GM19397 (cell line): ENCODE measurements around the gene TXLNG.
"Not testable (repeated sequence)": the region's sequence is repeated elsewhere in the genome, so short reads cannot be mapped to it uniquely, and the experiment has no call there.

Experiments used
- ATAC-seq: cut with Tn5 transposase; IDR thresholded peaks from one replicate; pipeline ENCODE4 v1.9.1; 2021; ENCODE audit warnings: mild to moderate bottlenecking, moderate library complexity; ENCODE audit not compliant: unreplicated experiment

TXLNG gene

GRCh38 chrX:16838202-16839066 is 52.2 kb downstream of the TXLNG start:
- ATAC-seq: no peak

DNA sequence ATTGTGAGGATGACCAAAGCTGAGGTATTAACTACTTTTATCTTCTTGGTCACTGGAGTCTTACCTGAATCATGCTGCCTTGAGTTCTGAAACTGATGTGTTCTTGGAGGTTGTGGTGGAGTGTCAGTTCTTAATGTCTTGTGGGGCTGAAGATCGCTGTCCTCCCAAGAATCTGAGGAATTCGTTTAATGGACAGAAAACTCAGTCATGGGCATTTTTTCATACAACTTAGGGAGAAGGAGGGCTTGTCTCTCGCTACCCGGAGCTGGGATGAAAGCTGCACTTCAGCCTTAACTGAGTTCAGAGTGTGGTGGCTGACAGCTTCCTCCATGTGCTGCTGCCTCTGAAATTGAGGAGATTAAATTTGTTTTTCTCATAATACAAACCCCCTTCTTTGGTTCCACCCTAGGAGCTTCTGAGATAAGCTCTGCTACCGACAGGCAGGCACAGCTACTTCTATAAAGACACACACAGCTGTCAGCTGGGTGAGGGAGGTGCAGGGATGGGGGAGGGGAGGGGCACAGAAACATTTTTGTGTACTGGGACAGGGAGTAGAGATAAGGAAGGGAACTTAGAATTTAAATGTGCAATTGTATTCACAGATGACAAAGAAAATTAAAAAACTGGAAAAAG is 53.1 kb downstream of the TXLNG start:
- ATAC-seq: no peak

GRCh38 chrX:16839852-16840460 is 53.7 kb downstream of the TXLNG start:
- ATAC-seq: no peak

GRCh38 chrX:16842684-16843083 is 56.4 kb downstream of the TXLNG start:
- no peak for ATAC-seq

DNA sequence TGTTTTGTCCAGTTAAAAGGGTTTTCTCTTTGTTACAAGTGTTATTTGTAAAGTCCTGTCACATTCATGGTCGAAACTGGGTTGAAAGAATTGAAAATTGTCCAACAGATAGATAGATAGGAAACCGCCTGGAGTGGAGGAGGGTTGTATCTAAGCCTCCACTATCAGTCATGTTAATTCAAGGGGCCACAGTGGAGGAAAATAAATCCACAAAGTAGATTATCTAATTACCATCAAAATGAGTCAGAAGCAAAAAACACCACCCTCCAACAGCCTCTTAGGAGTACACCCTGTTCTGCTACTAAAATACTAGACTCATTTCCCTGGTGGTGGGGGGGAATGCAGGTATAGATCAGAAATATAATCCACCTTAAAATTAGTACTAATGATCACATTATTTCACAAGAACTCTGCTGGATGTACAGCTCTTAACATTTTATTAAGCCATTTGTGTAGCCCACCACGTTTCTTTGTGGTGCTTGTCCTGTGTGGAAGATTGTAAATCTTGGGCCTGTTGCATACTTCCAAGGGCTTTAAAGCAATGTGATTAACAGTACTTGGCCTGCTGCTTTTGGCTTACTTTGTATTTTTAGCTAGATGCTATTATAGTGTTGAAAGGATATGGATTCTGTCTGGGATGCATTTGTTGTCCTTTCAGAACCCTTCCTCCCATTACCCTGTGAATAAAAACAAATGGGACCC is 57.1 kb downstream of the TXLNG start:
- ATAC-seq: no peak

GRCh38 chrX:16845686-16846085 is 59.4 kb downstream of the TXLNG start:
- ATAC-seq: no peak

- ATAC-seq: no peak
Measured at GRCh38 chrX:16848541-16848940, 62.3 kb downstream of the TXLNG start.

DNA sequence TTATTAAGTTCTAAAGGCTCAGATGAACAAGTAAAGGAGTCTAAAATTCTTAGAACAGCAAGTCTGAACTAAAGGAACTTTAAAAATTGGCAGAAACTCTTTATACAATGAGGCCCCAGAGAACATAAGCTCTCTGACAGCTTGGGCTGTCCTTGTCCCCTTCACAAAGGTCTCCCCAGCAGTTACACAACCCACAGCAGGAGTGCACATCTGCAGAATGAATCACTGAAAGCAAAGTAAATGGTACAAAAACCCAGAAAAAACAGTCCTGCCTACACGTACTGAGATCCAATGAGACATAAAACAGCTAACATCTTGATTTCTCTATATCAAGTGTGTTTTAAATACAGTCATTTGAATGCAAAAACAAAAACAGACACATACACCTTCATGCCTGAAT is 65.2 kb downstream of the TXLNG start:
- ATAC-seq: no peak

- ATAC-seq: no peak
Measured at GRCh38 chrX:16851827-16852226, 65.6 kb downstream of the TXLNG start.

DNA sequence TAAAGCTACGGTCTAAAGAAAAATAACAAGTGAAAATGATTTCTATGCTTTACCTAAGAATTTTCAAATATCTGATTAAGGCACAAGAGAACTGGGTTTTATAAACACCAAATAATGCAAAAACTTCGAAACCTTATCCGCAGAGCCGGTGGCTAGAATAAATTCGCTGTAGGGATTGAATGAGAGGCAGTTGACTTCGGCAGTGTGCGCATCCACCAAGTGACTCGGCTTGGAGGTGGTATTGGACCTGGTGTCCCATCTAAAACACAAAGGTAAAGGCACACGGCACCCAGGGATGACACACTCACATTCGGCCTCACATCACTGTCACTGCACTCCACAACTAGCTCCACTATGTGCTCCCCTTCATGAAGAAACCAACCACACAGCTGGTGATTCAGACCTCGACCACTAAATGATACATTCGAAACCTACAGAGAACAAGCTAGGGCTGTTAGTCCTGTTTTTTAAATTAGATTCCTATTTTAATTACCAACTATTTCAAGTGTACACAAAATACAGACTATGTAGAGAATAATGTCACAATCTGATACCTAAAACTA is 66.4 kb downstream of the TXLNG start:
- ATAC-seq: no peak

GRCh38 chrX:16853537-16853936 is 67.3 kb downstream of the TXLNG start:
- no peak for ATAC-seq

DNA sequence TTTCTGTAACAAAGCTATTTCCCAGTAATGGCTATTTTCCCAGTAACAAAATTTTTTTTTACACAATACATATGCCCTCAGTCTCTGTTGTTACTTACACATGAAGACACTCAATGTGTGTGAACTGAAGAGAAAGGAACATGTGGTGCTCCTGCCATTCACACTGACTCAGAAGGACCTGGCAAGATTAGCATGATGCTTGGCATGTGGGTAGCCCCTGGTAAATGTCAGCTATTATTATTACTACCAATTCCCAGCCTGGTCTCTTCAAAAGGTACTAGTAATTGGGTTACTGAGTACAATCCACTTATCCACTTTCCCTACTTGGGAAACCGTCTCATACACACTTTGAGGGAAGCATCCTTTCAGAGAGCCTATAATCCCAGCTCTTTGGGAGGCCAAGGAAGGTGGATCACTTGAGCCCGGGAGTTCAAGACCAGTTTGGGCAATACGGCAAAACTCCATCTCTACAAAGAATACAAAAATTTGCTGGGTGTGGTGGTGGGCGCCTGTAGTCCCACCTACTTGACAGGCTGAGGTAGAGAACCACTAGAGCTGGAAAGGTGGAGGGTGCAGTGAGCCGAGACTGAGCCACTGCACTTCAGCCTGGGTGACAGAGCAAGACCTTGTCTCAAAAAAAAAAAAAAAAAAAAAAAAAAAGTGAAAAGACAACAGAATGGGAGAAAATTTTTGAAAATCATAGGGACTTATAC is 69.3 kb downstream of the TXLNG start:
- ATAC-seq: no peak

GRCh38 chrX:16856076-16856404 is 69.8 kb downstream of the TXLNG start:
- not testable (repeated sequence) for ATAC-seq

- no peak for ATAC-seq
Measured at GRCh38 chrX:16856744-16857143, 70.5 kb downstream of the TXLNG start.

GRCh38 chrX:16862829-16863228 is 76.6 kb downstream of the TXLNG start:
- no peak for ATAC-seq

- no peak for ATAC-seq
Measured at GRCh38 chrX:16867947-16868346, 81.7 kb downstream of the TXLNG start.

DNA sequence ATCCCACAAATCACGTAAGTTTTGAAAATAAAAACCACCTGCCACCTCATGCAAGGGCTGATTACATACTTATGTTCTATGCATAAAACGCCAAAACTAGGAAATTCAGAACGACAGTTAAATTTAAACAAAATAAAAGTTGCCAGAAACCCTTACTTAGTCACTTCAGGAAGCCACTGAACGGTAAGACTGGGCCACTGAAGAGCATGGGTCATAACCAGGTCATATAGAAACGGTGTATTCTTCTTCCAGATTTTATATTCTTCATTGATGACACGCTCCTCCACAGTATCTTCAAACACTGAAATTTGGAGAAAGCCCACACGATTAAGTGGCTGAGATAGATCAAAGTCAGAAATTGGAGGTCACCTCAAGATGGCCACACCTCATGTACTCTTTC is 82.7 kb downstream of the TXLNG start:
- no peak for ATAC-seq

GRCh38 chrX:16869393-16870094 is 83.3 kb downstream of the TXLNG start:
- ATAC-seq: peak; percentile 58

DNA sequence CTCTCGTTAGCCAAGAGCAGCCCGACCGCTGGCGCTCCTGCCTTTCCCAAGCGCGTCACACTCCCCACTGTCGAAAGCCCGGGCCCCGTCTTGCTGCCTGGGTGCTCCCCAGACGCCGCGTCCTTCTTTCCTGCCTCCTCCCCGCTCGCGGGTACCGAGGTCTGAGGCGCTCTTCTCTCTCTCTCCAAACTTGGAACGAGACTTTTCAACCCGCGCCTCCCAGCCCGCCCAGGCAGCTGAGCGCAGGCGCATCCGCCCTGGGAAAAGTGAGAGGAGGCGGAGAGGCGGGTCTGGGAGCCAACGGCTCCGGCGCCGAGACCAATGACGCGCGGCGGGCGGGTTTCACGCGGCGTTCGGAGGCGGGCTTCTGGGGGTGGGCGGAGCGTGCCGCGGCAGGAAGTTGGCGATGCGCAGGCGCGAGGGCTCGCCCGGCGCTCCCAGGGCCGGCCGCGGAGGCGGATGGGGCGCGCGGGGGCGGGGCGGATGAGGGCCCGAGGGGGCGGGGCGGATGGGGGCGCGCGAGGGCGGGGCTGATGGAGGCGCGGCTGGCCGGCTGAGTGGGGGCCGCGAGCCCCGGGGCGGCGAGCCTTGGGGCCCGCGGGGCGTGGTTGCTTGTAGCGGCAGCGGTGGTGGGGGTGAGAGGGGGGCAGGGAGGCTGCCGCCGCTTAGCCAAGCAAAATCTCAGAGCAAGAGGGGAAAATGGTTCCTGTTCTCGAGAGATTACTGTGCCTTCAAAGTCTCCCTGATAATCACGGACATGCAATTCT is 84.0 kb downstream of the TXLNG start, which contains the start of gene RBBP7:
Gene RBBP7 (minus strand): TSS at position 268 of the 767 bp plus-strand sequence. CDS start 309 bp downstream, outside the sequence.
- ATAC-seq: peak; percentile 80
